A549 treated with Mapracorat at 1 μM for 4 hours (cell line): ENCODE results near the gene QRFP. TPM values are rescaled to one million over a fixed set of nuclear protein-coding genes. Genes with fewer than 3 reads are reported as not detected.

Experiments used
- total RNA-seq: library from RNA; stranded (reverse); fragments of 200-300 nt; extraction: Qiagen RNA extraction; gene quantifications from 5 replicates; pipeline ENCODE4 v1.2.3, GENCODE V29; 2022

Gene QRFP, protein sequence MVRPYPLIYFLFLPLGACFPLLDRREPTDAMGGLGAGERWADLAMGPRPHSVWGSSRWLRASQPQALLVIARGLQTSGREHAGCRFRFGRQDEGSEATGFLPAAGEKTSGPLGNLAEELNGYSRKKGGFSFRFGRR
- not detected in 5 replicates for total RNA-seq

DNA sequence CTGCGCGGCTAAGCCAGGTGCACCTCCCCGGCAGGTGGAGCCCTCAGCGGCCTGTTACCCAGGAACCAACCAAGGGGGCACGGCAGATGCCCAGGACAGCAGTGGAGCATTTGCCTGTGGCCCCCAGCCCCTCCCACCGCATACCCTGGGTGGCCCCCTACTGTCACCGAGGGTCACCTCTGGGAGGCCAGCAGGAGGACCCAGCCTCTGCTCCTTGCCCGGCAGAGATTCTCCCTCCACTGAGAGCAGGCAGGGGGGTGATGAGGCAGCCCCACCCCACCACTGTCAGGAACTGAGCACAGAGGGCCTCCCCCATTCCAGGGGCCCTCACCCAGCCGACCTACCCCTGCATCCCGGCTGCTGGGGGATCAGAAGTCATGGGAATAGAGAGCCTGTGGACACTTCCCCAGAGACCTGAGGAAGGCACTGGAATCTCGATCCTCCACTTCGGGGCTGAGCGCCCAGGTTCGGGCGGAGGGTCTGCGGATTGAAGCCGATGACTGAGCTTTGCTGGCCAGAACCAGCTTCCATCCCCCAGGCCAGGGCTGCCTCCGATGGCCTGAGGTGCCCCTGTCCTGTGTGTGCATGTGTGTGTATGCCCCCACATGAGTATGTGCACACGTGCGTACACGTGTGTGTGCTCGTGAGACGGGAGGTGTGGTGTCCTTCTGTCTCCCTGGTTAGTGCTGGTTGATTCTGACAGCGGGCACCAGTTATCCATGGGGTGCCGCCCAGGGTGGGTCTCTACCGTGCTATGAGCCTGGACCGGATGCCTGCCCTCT lies at the start of gene QRFP:
Gene QRFP (minus strand): TSS at position 580 of the 782 bp plus-strand sequence. CDS start 2,974 bp downstream, outside the sequence.

DNA sequence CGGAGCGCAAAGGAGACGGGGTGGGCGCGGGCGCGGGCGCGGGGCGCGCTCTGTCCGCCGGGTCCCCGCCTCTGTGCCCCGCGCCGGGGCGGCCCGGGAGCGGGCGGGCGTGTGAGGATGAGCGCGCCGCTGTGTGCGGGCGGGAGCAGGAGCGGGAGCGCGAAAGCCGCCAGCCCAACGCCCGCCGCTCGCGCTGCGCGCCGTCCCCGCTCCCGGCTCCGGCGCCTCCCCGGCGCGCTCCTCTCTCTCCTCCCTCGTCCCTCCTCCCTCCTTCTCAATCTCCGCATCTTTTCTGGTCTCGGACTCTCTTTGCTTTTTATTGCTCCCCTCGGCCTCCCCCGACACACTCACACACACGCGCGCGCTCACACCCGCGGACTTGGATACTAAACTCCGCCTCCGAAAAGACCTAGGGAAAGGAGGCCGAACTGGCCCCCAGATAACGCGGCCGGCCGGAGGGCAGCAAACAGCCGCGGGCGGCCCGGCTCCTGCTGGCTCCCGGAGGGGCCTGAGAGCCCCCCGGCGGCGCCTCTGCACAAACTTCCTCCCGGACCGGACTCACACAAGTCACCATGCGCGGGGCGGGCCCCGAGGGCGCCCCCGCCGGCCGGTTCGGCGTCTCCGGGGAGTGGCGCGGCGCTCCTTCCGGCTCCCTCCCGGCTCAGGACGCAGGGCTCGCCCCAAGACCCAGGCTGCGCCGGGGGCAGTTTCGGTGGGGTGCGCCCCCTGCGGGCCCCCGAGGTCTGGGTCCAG lies 42.2 kb upstream of the QRFP start, which contains the start of gene FIBCD1:
Gene FIBCD1 (minus strand): TSS at position 596 of the 753 bp plus-strand sequence. CDS start 640 bp downstream, outside the sequence.

Other genes starting within 250 kb of the QRFP start
- 0.23 to 0.39 TPM (median 0.29 TPM) in 5 replicates for gene PRDM12, start 232.2 kb downstream of the QRFP start, total RNA-seq
- 48.2 to 73.3 TPM (median 50.2 TPM) in 5 replicates for gene EXOSC2, start 203.0 kb downstream of the QRFP start, total RNA-seq
- gene ABL1, start 61.6 kb downstream of the QRFP start, total RNA-seq: 37.5 to 53.7 TPM (median 51.9 TPM) in 5 replicates
- gene FIBCD1, start 42.4 kb upstream of the QRFP start, total RNA-seq: 12.5 to 19.2 TPM (median 16.0 TPM) in 5 replicates
- 1.5 to 3.1 TPM (median 2.2 TPM) in 5 replicates for gene LAMC3, start 112.4 kb upstream of the QRFP start, total RNA-seq
- 1.3 to 1.8 TPM (median 1.7 TPM) in 5 replicates for gene AIF1L, start 199.7 kb upstream of the QRFP start, total RNA-seq
- gene NUP214, start 228.8 kb upstream of the QRFP start, total RNA-seq: 22.9 to 26.5 TPM (median 23.1 TPM) in 5 replicates